Skeletal muscle cell (primary cell): ENCODE data around the gene C1orf35.
"Not testable (repeated sequence)": the region's sequence is repeated elsewhere in the genome, so short reads cannot be mapped to it uniquely, and the experiment has no call there.

Experiments
- DNase-seq: peaks from one replicate; pipeline ENCODE4 v3.0.0-alpha.2; 2010; ENCODE audit warnings: low read depth
- H3K4me3 ChIP-seq: 2 replicates; pipeline ENCODE4 v1.5.1; 2011; ENCODE audit warnings: low read depth, mild to moderate bottlenecking, control low read depth, low read length, moderate library complexity

C1orf35 gene

GRCh38 chr1:228112167-228112566 is 9.0 kb upstream of the C1orf35 start:
- no peak overlapping the region for H3K4me3 ChIP-seq
- no peak for DNase-seq

- DNase-seq, result not testable (repeated sequence)
Measured at GRCh38 chr1:228111315-228111714, 8.2 kb upstream of the C1orf35 start.

GRCh38 chr1:228110556-228110955 is 7.4 kb upstream of the C1orf35 start:
- no peak overlapping the region for H3K4me3 ChIP-seq
- no peak for DNase-seq

More at GRCh38 chr1:228111315-228111714, 8.2 kb upstream of the C1orf35 start:
- H3K4me3 ChIP-seq, result not testable (repeated sequence)

- peak overlapping the region; percentile 97 for H3K4me3 ChIP-seq
- no peak for DNase-seq
Measured at GRCh38 chr1:228109962-228110488, 6.9 kb upstream of the C1orf35 start.

GRCh38 chr1:228109073-228109961 is 6.2 kb upstream of the C1orf35 start, which contains the start of gene MRPL55:
TSS of gene MRPL55 (minus strand) at chr1:228109299. CDS start at chr1:228108260, 1,039 bp downstream.
- DNase-seq, result peak; percentile 82
- H3K4me3 ChIP-seq, result peak within 1 kb of the TSS; percentile 97

- peak overlapping the region; percentile 97 for H3K4me3 ChIP-seq
- DNase-seq, result no peak
Measured at GRCh38 chr1:228108742-228109072, 5.6 kb upstream of the C1orf35 start.

GRCh38 chr1:228108055-228108690 is 5.0 kb upstream of the C1orf35 start:
- no peak for DNase-seq
- peak overlapping the region; percentile 97 for H3K4me3 ChIP-seq

- no peak for DNase-seq
- H3K4me3 ChIP-seq, result no peak overlapping the region
Measured at GRCh38 chr1:228107636-228108035, 4.5 kb upstream of the C1orf35 start.

GRCh38 chr1:228106800-228107054 is 3.6 kb upstream of the C1orf35 start:
- no peak for DNase-seq
- no peak overlapping the region for H3K4me3 ChIP-seq

GRCh38 chr1:228105996-228106799 is 3.1 kb upstream of the C1orf35 start:
- H3K4me3 ChIP-seq, result no peak overlapping the region
- no peak for DNase-seq

- H3K4me3 ChIP-seq, result no peak overlapping the region
Measured at GRCh38 chr1:228105270-228105995, 2.3 kb upstream of the C1orf35 start.

GRCh38 chr1:228104526-228105269 is 1.6 kb upstream of the C1orf35 start:
- H3K4me3 ChIP-seq, result no peak overlapping the region
- no peak for DNase-seq

More at GRCh38 chr1:228105270-228105995, 2.3 kb upstream of the C1orf35 start:
- DNase-seq, result no peak

GRCh38 chr1:228101994-228102790 is 933 bp downstream of the C1orf35 start:
- DNase-seq, result no peak
- peak overlapping the region; percentile 81 for H3K4me3 ChIP-seq

GRCh38 chr1:228101614-228101993 is 1.5 kb downstream of the C1orf35 start:
- H3K4me3 ChIP-seq, result peak overlapping the region; percentile 81
- no peak for DNase-seq

GRCh38 chr1:228100822-228101613 is 2.1 kb downstream of the C1orf35 start:
- no peak overlapping the region for H3K4me3 ChIP-seq
- DNase-seq, result no peak

- H3K4me3 ChIP-seq, result no peak overlapping the region
- DNase-seq, result no peak
Measured at GRCh38 chr1:228099331-228099732, 3.8 kb downstream of the C1orf35 start.

- DNase-seq, result no peak
- no peak overlapping the region for H3K4me3 ChIP-seq
Measured at GRCh38 chr1:228098323-228098931, 4.7 kb downstream of the C1orf35 start.
